ENCODE data around the gene PPP1R3D. TPM values are rescaled to one million over a fixed set of nuclear protein-coding genes. Genes with fewer than 3 reads are reported as not detected.

Gene PPP1R3D
- total and polyA plus RNA-seq, 10 of the 15 experiments (the other 5 are each of a cell fraction or from before 2014, with no cell fraction given): 0.39 to 4.8 (median 2.9) TPM

- TF ChIP-seq, protein P1, sequence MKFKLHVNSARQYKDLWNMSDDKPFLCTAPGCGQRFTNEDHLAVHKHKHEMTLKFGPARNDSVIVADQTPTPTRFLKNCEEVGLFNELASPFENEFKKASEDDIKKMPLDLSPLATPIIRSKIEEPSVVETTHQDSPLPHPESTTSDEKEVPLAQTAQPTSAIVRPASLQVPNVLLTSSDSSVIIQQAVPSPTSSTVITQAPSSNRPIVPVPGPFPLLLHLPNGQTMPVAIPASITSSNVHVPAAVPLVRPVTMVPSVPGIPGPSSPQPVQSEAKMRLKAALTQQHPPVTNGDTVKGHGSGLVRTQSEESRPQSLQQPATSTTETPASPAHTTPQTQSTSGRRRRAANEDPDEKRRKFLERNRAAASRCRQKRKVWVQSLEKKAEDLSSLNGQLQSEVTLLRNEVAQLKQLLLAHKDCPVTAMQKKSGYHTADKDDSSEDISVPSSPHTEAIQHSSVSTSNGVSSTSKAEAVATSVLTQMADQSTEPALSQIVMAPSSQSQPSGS (IDR thresholded peaks at IDR 0.05; ENCODE audit: low read length): no peak
- TF ChIP-seq NR2C2 (IDR thresholded peaks at IDR 0.05; ENCODE audit: borderline replicate concordance, control insufficient read depth, insufficient read length, low read depth): no peak
- no peak for TF ChIP-seq NRF1 (conservative IDR thresholded peaks at IDR 0.05; ENCODE audit: low read depth, low read length)
- no peak for TF ChIP-seq E4F1 (IDR thresholded peaks at IDR 0.05; ENCODE audit: borderline replicate concordance, partially characterized antibody)
- TF ChIP-seq ZBED1 (IDR thresholded peaks at IDR 0.05; ENCODE audit: borderline replicate concordance): no peak
- FAIRE-seq (no peak), DNase-seq (ENCODE audit: low read depth, low spot score) (no peak), ATAC-seq (no peak)
- Histone ChIP-seq H2AFZ (ENCODE audit: control insufficient read depth, low read depth, low read length) (no peak overlapping the region), H3K9ac (ENCODE audit: control insufficient read depth, insufficient read depth, low read length) (no peak overlapping the region), H3K4me1 (ENCODE audit: control insufficient read depth, insufficient read depth, low read length) (no peaks in the 10 kb centered on the region), H4K20me1 (ENCODE audit: control insufficient read depth, insufficient read depth) (no peaks in the 10 kb centered on the region), H3K36me3 (ENCODE audit: control insufficient read depth in 2 of 2, insufficient read depth in 2 of 2, low read length in 1 of 2) (no peaks in the 10 kb centered on the region; a peak in 1 of 4 replicates), H3K27me3 (replicated peaks in 1 of 2; ENCODE audit: control insufficient read depth in 2 of 2, insufficient read depth in 2 of 2, low read length in 1 of 2) (no peaks in the 10 kb centered on the region), H3K4me3 (no peak overlapping the region), H3K4me2 (ENCODE audit: control insufficient read depth, insufficient read depth) (no peak overlapping the region), H3K27ac (ENCODE audit: control insufficient read depth, insufficient read depth) (no peak overlapping the region), H3K9me3 (replicated peaks; ENCODE audit: control insufficient read depth, insufficient read depth, low read length) (no peaks in the 10 kb centered on the region), H3K79me2 (ENCODE audit: control insufficient read depth, insufficient read depth, low read length) (no peaks in the 10 kb centered on the region)
- RAD21 ChIA-PET (ENCODE audit: unreplicated experiment): interaction anchor here (0.8 to 1.3 kb wide), 3 partner anchors 13 to 20 kb away, joined by 3 to 5 read pairs (median 4); partner anchors contain the start of genes FAM217B and PPP1R3D
- SMC1A ChIA-PET (ENCODE audit: uncharacterized antibody, unreplicated experiment): no interaction called here
- CTCF ChIA-PET: interaction anchor here (1.8 to 12.8 kb wide), 2 partner anchors 17 to 31 kb away, joined by 4 to 173 read pairs; partner anchors contain the start of genes FAM217B, PPP1R3D and SYCP2
- no TSS peak for BruUV-seq (replicated peaks)
- WGBS (ENCODE audit: insufficient coverage, insufficient replicate concordance, low lambda C conversion rate, missing lambda C conversion rate): 61% methylated on average over 4 of the region's 4 CpGs
- in situ Hi-C loops (cut with MboI) (no loop called here), intact Hi-C loops (cut with micrococcal nuclease; ENCODE audit: unreplicated experiment) (no loop called here)
- POLR2A ChIA-PET: no interaction called here
Observed at GRCh38 chr20:59954718-59955117, 14.6 kb upstream of the PPP1R3D start.

All from GM12878 (cell line).